WTC11 (cell line): ENCODE results near the gene SMYD3. TPM values are rescaled to one million over a fixed set of nuclear protein-coding genes. Genes with fewer than 3 reads are reported as not detected.

Experiments
- ATAC-seq: fragments of 200-7000 bp; cut with Tn5 transposase; 2 replicates; pipeline ENCODE4 v1.10.0; 2021; ENCODE audit warnings: mild to moderate bottlenecking, moderate library complexity
- CTCF ChIA-PET: fragments of 300-600 bp; sonication (Branson Sonifier 250); formaldehyde crosslinking; loops from one replicate; lab custom pipeline; 2021; ENCODE audit warnings: antibody characterized with exemption; lab: Charles Lee
- POLR2A ChIA-PET: fragments of 350-600 bp; sonication (Branson Sonifier 250); formaldehyde crosslinking; loops from one replicate; lab custom pipeline; 2021; ENCODE audit warnings: antibody characterized with exemption; lab: Charles Lee
- DNase-seq: peaks from one replicate; pipeline ENCODE4 v3.0.0; 2021; ENCODE audit warnings: low spot score
- H3K27ac Mint-ChIP-seq: 2 replicates; pipeline ENCODE4 v1.8.0; 2021; ENCODE audit warnings: mixed read lengths
- H3K27me3 Mint-ChIP-seq: 2 replicates; pipeline ENCODE4 v1.8.0; 2021; ENCODE audit warnings: low read depth, mild to moderate bottlenecking, moderate library complexity, mixed read lengths
- H3K36me3 Mint-ChIP-seq: 2 replicates; pipeline ENCODE4 v1.8.0; 2021; ENCODE audit warnings: mixed read lengths
- H3K4me1 Mint-ChIP-seq: 2 replicates; pipeline ENCODE4 v1.8.0; 2022; ENCODE audit warnings: mixed read lengths
- H3K4me3 Mint-ChIP-seq: 2 replicates; pipeline ENCODE4 v1.8.0; 2021; ENCODE audit warnings: mild to moderate bottlenecking, moderate library complexity, mixed read lengths
- H3K9me3 Mint-ChIP-seq: 2 replicates; pipeline ENCODE4 v1.8.0; 2021; ENCODE audit warnings: mixed read lengths
- AR ChIP-seq: fragments of 250-450 bp; sonication (Bioruptor Pico); IDR thresholded peaks from 2 replicates; pipeline ENCODE4 v1.9.0; 2021; ENCODE audit warnings: mild to moderate bottlenecking
- CREB1 ChIP-seq: sonication (generic); formaldehyde crosslinking; IDR thresholded peaks from 2 replicates; pipeline ENCODE4 v1.8.0; 2023; ENCODE audit warnings: mild to moderate bottlenecking, missing genetic modification reagents
- E2F1 ChIP-seq: sonication (generic); formaldehyde crosslinking; IDR thresholded peaks from 2 replicates; pipeline ENCODE4 v1.8.0; 2022; ENCODE audit warnings: mild to moderate bottlenecking, missing genetic modification reagents
- FOXJ3 ChIP-seq: sonication (generic); formaldehyde crosslinking; IDR thresholded peaks from 2 replicates; pipeline ENCODE4 v1.9.0; 2021; ENCODE audit warnings: missing genetic modification reagents, mild to moderate bottlenecking, borderline replicate concordance
- GRHL2 ChIP-seq: fragments of 250-450 bp; sonication (Bioruptor Pico); IDR thresholded peaks from 2 replicates; pipeline ENCODE4 v1.8.0; 2022; ENCODE audit warnings: mild to moderate bottlenecking, moderate library complexity; ENCODE audit not compliant: insufficient replicate concordance, severe bottlenecking
- HMGXB4 ChIP-seq: sonication (generic); formaldehyde crosslinking; IDR thresholded peaks from 2 replicates; pipeline ENCODE4 v1.8.1; 2023; ENCODE audit warnings: mild to moderate bottlenecking, moderate library complexity, missing genetic modification reagents
- JUN ChIP-seq: sonication (generic); formaldehyde crosslinking; IDR thresholded peaks from 2 replicates; pipeline ENCODE4 v1.8.0; 2023; ENCODE audit warnings: mild to moderate bottlenecking, missing genetic modification reagents
- MXD4 ChIP-seq: fragments of 250-450 bp; sonication (Bioruptor Pico); IDR thresholded peaks from 2 replicates; pipeline ENCODE4 v1.8.0; 2021; ENCODE audit warnings: mild to moderate bottlenecking, moderate library complexity, borderline replicate concordance
- NFE2L1 ChIP-seq: sonication (generic); formaldehyde crosslinking; IDR thresholded peaks from 2 replicates; pipeline ENCODE4 v1.8.1; 2023; ENCODE audit warnings: missing genetic modification reagents
- NR2C2 ChIP-seq: sonication (generic); formaldehyde crosslinking; IDR thresholded peaks from 2 replicates; pipeline ENCODE4 v1.8.0; 2022; ENCODE audit warnings: mild to moderate bottlenecking, missing genetic modification reagents
- NR3C1 ChIP-seq: sonication (generic); formaldehyde crosslinking; conservative IDR thresholded peaks from 2 replicates; pipeline ENCODE4 v1.8.1; 2023; ENCODE audit warnings: low read depth, mild to moderate bottlenecking, missing genetic modification reagents
- SOX15 ChIP-seq: fragments of 250-450 bp; sonication (Bioruptor Pico); IDR thresholded peaks from 2 replicates; pipeline ENCODE4 v1.9.0; 2021; ENCODE audit warnings: mild to moderate bottlenecking
- TEAD4 ChIP-seq: sonication (generic); formaldehyde crosslinking; IDR thresholded peaks from 2 replicates; pipeline ENCODE4 v1.8.0; 2022; ENCODE audit warnings: mild to moderate bottlenecking, missing genetic modification reagents
- USF2 ChIP-seq: sonication (generic); formaldehyde crosslinking; IDR thresholded peaks from 2 replicates; pipeline ENCODE4 v1.8.1; 2023; ENCODE audit warnings: mild to moderate bottlenecking, missing genetic modification reagents, moderate library complexity
- ZNF138 ChIP-seq: sonication (generic); formaldehyde crosslinking; conservative IDR thresholded peaks from 2 replicates; pipeline ENCODE4 v1.8.1; 2022; ENCODE audit warnings: mild to moderate bottlenecking, moderate library complexity, missing genetic modification reagents
- total RNA-seq: library from RNA; stranded (reverse); gene quantifications from 3 replicates; pipeline ENCODE4 v1.2.3, GENCODE V29; 2021
- TF ChIP-seq, protein P1 (sequence below): sonication (generic); formaldehyde crosslinking; IDR thresholded peaks from 2 replicates; pipeline ENCODE4 v1.8.1; 2023; ENCODE audit warnings: mild to moderate bottlenecking, missing genetic modification reagents, borderline replicate concordance
- TF ChIP-seq, protein P2 (sequence below): sonication (generic); formaldehyde crosslinking; IDR thresholded peaks from 2 replicates; pipeline ENCODE4 v1.8.1; 2023; ENCODE audit warnings: mild to moderate bottlenecking, missing genetic modification reagents
- TF ChIP-seq, protein P3 (sequence below): sonication (generic); formaldehyde crosslinking; IDR thresholded peaks from 2 replicates; pipeline ENCODE4 v1.8.1; 2022; ENCODE audit warnings: missing genetic modification reagents, borderline replicate concordance
- TF ChIP-seq, protein P4 (sequence below): fragments of 200-600 bp; IDR thresholded peaks from 2 replicates; pipeline ENCODE4 v1.8.0; 2022; ENCODE audit warnings: antibody characterized with exemption

The SMYD3 gene
- total RNA-seq, 1 experiment from 2014 or later: 21.4 TPM

GRCh38 chr1:246213947-246214346 lies 293.1 kb downstream of the SMYD3 start:
- H3K36me3 Mint-ChIP-seq: no peaks in the 10 kb centered on the region
- DNase-seq: no peak
- TF ChIP-seq SOX15: no peak
- TF ChIP-seq, protein P1, sequence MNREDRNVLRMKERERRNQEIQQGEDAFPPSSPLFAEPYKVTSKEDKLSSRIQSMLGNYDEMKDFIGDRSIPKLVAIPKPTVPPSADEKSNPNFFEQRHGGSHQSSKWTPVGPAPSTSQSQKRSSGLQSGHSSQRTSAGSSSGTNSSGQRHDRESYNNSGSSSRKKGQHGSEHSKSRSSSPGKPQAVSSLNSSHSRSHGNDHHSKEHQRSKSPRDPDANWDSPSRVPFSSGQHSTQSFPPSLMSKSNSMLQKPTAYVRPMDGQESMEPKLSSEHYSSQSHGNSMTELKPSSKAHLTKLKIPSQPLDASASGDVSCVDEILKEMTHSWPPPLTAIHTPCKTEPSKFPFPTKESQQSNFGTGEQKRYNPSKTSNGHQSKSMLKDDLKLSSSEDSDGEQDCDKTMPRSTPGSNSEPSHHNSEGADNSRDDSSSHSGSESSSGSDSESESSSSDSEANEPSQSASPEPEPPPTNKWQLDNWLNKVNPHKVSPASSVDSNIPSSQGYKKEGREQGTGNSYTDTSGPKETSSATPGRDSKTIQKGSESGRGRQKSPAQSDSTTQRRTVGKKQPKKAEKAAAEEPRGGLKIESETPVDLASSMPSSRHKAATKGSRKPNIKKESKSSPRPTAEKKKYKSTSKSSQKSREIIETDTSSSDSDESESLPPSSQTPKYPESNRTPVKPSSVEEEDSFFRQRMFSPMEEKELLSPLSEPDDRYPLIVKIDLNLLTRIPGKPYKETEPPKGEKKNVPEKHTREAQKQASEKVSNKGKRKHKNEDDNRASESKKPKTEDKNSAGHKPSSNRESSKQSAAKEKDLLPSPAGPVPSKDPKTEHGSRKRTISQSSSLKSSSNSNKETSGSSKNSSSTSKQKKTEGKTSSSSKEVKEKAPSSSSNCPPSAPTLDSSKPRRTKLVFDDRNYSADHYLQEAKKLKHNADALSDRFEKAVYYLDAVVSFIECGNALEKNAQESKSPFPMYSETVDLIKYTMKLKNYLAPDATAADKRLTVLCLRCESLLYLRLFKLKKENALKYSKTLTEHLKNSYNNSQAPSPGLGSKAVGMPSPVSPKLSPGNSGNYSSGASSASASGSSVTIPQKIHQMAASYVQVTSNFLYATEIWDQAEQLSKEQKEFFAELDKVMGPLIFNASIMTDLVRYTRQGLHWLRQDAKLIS (CRISPR knock-in tag): no peak
- TF ChIP-seq TEAD4 (CRISPR knock-in tag): no peak
- no peak for TF ChIP-seq MXD4 (CRISPR knock-in tag)
- no peak for TF ChIP-seq HMGXB4 (CRISPR knock-in tag)
- no peak for TF ChIP-seq GRHL2
- TF ChIP-seq, all 79 proteins: peak for 0
- ATAC-seq: no peak
- CTCF ChIA-PET: no interaction called here
- POLR2A ChIA-PET: no interaction called here
- H3K4me1 Mint-ChIP-seq: peaks cover 3% of the 10 kb centered on the region
- no peak overlapping the region for H3K27ac Mint-ChIP-seq
- no peaks in the 10 kb centered on the region for H3K9me3 Mint-ChIP-seq
- H3K4me3 Mint-ChIP-seq: no peak overlapping the region
- H3K27me3 Mint-ChIP-seq: no peaks in the 10 kb centered on the region

DNA sequence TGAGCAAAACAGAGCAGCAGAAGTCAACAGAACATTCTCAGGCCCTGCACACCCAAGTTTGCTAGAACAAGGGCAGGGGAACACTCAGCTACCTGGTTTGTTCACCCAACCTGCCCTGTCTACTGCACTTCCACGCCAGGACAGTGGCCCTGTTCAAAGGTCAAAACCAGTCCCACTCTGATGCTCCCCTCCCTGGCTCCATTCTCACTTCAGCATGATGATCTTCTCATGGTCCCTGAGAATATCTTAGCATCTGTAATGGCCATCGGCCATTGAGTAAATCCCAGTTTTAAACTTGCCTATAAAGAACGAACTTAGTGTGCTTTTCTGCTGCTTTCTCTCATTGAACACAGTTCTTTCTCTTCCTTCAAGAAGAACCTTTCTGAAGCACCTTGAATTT lies 293.6 kb downstream of the SMYD3 start:
- no peaks in the 10 kb centered on the region for H3K27me3 Mint-ChIP-seq
- CTCF ChIA-PET: no interaction called here
- H3K9me3 Mint-ChIP-seq: no peaks in the 10 kb centered on the region
- H3K27ac Mint-ChIP-seq: no peak overlapping the region
- ATAC-seq: no peak
- H3K36me3 Mint-ChIP-seq: no peaks in the 10 kb centered on the region
- DNase-seq: no peak
- no peak overlapping the region for H3K4me3 Mint-ChIP-seq
- TF ChIP-seq ZNF138 (CRISPR knock-in tag) (no peak), CREB1 (CRISPR knock-in tag) (no peak), NR3C1 (CRISPR knock-in tag) (no peak), FOXJ3 (no peak), MXD4 (CRISPR knock-in tag) (no peak), USF2 (CRISPR knock-in tag) (no peak), NFE2L1 (no peak), E2F1 (CRISPR knock-in tag) (no peak), JUN (no peak), AR (CRISPR knock-in tag) (no peak), NR2C2 (CRISPR knock-in tag) (no peak)
- TF ChIP-seq, protein P2, sequence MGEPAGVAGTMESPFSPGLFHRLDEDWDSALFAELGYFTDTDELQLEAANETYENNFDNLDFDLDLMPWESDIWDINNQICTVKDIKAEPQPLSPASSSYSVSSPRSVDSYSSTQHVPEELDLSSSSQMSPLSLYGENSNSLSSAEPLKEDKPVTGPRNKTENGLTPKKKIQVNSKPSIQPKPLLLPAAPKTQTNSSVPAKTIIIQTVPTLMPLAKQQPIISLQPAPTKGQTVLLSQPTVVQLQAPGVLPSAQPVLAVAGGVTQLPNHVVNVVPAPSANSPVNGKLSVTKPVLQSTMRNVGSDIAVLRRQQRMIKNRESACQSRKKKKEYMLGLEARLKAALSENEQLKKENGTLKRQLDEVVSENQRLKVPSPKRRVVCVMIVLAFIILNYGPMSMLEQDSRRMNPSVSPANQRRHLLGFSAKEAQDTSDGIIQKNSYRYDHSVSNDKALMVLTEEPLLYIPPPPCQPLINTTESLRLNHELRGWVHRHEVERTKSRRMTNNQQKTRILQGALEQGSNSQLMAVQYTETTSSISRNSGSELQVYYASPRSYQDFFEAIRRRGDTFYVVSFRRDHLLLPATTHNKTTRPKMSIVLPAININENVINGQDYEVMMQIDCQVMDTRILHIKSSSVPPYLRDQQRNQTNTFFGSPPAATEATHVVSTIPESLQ: no peak
- TF ChIP-seq, protein P3, sequence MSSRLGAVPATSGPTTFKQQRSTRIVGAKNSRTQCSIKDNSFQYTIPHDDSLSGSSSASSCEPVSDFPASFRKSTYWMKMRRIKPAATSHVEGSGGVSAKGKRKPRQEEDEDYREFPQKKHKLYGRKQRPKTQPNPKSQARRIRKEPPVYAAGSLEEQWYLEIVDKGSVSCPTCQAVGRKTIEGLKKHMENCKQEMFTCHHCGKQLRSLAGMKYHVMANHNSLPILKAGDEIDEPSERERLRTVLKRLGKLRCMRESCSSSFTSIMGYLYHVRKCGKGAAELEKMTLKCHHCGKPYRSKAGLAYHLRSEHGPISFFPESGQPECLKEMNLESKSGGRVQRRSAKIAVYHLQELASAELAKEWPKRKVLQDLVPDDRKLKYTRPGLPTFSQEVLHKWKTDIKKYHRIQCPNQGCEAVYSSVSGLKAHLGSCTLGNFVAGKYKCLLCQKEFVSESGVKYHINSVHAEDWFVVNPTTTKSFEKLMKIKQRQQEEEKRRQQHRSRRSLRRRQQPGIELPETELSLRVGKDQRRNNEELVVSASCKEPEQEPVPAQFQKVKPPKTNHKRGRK: no peak
- TF ChIP-seq, protein P4, sequence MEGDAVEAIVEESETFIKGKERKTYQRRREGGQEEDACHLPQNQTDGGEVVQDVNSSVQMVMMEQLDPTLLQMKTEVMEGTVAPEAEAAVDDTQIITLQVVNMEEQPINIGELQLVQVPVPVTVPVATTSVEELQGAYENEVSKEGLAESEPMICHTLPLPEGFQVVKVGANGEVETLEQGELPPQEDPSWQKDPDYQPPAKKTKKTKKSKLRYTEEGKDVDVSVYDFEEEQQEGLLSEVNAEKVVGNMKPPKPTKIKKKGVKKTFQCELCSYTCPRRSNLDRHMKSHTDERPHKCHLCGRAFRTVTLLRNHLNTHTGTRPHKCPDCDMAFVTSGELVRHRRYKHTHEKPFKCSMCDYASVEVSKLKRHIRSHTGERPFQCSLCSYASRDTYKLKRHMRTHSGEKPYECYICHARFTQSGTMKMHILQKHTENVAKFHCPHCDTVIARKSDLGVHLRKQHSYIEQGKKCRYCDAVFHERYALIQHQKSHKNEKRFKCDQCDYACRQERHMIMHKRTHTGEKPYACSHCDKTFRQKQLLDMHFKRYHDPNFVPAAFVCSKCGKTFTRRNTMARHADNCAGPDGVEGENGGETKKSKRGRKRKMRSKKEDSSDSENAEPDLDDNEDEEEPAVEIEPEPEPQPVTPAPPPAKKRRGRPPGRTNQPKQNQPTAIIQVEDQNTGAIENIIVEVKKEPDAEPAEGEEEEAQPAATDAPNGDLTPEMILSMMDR: no peak
- POLR2A ChIA-PET: no interaction called here
- peaks cover 3% of the 10 kb centered on the region for H3K4me1 Mint-ChIP-seq
